NOMO-1 (cell line): ENCODE data around the gene ANKS1A.
"Not testable (repeated sequence)": the region's sequence is repeated elsewhere in the genome, so short reads cannot be mapped to it uniquely, and the experiment has no call there.

Experiments used
- DNase-seq, 2 experiments: peaks; one replicate each; lab custom pipeline; 2025; ENCODE audit not compliant: unreplicated experiment in 2 of 2; lab: John Stamatoyannopoulos, UW

Gene ANKS1A

DNA sequence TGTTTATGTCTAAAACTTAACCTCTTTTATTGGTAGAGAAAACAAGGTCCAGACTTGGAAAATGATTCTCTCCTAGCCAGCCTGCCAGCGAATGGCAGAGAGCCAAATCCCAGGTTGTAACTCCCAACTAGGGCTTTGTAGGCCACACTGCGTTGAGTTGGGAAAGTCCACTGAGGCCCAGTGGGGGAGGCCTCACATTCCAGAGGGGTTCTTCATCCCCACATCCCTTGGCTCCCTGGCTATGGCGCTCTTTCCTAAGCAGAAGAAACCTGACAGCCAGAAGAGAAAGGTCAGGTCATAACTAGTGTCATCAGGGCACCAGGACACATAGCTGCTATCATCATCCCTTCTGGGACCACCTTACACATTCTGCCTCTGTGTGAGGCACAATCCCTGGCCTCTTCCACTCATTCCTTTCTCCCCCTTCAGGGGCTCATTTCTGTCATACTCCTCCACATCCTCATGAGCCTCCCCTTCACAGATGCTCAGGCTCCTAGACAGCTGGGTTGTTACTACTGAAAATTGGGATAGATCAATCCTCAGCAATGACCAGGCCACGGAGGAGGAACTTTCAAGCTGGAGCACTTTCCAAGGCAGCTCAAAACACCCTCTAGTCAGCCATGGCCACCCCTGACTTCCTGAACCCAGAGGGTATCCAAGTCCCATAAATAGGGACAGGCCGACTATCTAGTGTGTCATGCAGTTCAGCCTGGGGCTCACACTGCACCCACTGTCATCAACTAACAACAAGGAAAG, 203.5 kb downstream of the ANKS1A start:
- DNase-seq: no peak

DNA sequence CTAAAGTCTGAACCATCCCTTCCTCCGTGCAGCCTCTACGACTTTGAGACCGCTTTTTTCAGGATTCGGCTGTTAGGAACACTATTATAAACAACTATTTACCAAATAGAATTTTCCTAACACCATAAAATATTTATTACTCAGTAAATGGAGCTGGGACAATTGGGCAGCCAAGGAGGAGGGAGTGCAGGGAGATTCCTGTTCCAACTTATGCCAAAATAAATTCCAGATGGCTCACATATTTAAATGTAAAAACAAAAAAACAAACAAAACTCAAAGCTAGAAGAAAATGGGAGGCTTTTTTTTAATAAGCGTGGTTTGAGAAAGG, 204.0 kb downstream of the ANKS1A start:
- no peak for DNase-seq

DNA sequence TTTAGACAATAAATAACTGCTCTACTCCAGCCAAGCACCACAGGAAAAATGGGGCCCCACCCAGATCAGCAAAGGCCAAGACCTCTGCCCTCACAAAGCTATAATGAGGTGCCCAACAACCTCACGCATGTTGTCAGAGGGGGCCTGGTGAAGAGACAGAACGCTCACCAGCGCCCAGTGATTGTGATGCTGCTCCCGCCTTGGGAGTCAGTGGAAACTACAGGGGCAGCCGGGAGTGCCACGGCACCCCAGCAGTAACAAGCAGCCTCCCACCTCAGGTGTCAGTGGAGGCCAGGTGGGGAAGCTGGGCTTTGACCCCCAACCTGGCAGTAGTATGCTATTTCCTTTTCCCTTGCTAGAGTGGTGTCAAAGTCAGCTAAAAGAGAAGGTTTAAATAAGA, 204.7 kb downstream of the ANKS1A start:
- DNase-seq: no peak

DNA sequence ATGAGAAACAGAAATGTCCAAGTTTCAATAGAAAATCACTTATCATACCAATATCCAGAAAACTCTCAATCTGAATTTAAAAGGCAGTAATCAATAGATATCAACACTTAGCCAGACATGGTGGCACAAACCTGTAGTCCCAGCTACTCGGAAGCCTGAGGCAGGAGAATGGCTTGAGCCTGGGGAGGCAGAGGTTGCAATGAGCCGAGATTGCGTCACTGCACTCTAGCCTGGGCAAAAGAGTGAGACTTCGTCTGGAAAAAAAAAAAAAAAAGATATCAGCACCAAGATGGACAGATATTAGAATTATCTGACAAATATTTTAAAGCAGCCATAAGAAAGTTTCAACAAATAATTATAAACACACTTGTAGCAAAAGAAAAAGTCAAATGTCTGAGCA, 205.1 kb downstream of the ANKS1A start:
- DNase-seq: no peak

DNA sequence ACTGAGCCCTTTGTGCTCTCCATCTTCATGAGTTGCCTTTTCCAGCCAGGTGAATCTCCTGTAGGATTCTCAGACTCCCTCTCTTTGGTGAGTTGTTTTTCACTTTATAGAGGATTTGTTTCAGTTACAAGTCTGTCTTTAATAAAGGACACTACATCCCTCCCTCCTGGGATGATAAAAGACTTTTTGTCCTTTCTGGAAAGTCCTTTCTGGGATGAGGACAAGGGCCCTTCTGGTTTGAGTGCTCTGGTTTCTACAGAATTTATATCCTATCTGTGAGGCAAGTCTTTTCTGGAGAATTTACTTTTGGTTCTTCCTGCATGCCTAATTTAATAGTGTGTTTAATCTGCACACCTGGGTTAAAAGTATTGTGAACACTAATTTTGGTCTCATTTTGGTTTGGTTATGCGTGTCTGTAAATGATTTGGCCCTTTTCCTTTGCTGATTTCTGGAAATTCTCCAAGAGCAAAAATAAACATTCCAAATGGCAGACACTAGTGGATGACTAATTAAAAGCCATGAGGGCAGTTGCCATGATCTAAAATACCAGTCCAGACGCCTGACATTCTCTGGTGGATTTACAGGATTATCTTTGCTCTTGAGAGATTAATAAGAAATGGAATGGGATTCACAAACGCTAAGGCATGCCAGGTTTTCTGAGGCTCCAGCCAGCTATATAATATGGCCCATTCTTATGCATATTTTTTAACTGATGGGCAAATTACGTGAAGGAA, 207.2 kb downstream of the ANKS1A start:
- no peak for DNase-seq

DNA sequence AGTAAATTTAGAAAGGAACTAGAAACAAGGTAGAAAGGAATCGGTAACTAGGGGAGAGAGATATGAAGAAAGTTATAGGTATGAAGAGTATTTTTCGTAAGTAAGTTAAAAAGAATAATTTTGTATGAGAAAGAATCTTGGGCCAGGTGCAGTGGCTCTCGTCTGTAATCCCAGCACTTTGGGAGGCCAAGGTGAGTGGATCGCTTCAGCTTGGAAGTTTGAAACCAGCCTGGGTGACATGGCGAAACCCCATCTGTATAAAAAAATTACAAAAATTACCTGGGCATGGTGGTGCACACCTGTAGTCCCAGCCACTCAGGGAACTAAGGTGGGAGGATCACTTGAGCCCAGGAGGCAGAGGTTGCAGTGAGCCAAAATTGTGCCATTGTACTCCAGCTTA, 210.1 kb downstream of the ANKS1A start:
- DNase-seq: no peak

DNA sequence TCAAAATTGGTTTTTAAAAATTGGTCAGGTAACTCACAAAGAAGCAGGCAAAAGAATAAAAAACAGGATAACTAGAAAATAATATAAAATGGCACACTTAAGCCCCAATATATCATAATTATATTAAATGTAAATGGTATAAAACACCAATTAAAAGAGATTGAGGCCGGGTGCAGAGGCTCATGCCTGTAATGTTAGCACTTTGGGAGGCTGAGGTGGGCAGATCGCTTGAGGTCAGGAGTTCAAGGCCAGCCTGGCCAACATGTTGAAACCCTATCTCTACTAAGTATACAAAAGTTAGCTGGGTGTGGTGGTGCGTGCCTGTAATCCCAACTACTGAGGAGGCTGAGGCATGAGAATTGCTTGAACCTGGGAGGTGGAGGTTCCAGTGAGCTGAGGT, 216.0 kb downstream of the ANKS1A start:
- no peak for DNase-seq

DNA sequence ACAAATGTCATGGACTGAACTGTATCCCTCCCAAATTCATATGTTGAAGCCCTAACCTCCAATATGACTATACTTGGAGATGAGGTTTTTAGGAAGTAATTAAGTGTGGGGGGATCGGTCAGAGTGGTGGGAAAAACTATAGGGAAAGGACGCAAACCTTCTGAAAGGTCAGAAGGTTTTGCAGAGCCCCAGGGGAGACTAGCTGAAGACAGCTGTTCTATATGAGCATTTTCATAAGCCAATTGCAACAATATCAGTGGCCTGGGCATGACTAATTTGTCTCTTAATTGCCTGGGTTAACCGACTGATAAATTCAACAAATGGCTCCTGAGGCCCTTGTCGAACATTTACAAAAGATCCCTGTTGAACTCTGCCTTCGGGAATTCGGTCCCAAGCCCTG, 217.0 kb downstream of the ANKS1A start:
- DNase-seq: not testable (repeated sequence)

DNA sequence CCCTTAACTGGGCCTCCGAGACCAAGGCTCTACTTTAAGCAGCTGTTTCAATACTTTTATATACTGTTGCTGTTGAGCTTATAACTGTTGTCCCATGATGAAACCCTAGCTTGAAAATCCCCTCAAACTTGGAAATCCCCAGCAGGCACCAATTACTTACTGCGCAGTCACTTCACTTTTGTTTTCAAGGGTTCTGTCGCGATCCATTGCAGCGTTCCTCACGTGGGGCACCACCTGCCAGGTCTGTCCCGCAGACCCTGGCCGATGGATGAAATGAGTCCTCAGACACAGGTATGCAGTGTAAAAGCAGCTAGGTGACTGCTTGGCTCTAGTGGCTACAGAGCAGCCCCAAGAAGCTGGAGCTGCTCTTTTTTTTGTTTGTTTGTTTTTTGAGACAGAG, 218.2 kb downstream of the ANKS1A start:
- not testable (repeated sequence) for DNase-seq

DNA sequence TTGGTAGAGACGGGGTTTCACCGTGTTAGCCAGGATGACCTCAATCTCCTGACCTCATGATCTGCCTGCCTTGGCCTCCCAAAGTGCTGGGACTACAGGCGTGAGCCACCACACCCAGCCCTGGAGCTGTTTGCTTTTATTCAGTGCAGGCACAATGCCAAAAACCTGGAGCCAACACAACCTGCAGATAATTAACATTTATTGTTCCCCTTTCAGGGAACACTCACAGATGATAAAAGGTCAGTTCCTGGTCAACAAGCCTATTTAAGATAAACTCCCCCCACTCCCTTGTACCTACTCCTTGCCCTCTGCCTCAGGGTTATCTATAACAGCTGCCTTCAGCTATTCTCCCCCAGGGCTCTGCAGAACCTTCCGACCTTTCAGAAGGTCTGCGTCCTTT, 218.7 kb downstream of the ANKS1A start:
- DNase-seq: not testable (repeated sequence)

DNA sequence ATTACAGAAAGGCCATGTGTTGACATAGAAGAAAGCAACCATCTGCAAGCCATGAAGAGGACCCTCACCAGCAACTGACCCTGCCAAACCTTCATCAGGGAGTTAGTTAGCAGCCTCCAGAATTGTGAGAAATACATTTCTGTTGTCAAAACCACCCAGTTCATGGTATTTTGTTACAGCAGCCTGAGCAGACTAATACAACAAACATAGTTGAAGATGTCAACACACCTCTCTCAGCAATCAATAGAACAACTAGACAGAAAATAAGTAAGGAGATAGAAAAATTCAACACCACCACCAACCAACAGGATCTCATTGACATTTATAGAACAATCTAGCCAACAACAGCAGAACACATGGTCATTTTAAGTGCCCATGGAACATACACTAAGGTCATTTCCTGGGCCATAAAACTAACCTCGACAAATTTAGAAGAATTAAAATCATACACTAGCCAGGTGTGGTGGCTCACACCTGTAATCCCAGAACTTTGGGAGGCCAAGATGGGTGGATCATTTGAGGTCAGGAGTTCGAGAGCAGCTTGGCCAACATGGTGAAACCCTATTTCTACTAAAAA, 219.3 kb downstream of the ANKS1A start:
- no peak for DNase-seq

DNA sequence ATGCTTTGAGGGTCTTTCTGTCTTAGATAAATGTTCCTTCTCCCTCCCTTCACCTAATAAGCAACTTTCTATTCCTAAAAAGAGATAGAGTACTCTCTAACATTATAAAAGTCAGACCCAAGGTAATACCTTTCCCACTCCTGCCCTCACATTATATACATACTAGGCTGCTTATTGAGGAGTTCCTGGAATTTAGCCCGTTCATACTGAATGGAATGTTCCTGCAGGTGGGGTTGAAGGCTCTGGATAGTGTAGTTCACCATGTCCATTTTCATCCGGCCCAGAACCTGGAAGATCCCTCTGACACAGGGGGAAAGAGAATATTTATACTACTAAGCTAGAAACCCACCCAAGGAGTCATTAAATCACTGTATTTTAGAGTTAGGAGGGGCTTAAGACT, 231.7 kb downstream of the ANKS1A start:
- no peak for DNase-seq

DNA sequence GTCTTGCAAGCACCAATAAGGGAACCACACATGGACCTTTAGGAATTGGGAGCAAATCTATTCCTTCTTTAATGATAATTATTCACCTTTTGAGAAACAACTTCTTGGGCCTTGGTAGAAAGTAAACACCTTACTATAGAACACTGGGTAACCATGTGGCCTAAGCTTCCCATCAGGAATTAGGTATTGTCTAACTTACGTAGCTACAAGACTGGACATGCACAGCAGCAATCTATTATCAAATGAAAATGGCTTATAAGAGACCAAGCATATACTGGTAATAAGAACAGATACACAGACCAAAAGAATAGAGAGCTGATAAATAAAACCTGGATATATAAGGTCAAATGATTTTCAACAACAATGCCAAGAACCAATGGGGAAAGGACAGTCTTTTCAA, 235.3 kb downstream of the ANKS1A start:
- no peak for DNase-seq

DNA sequence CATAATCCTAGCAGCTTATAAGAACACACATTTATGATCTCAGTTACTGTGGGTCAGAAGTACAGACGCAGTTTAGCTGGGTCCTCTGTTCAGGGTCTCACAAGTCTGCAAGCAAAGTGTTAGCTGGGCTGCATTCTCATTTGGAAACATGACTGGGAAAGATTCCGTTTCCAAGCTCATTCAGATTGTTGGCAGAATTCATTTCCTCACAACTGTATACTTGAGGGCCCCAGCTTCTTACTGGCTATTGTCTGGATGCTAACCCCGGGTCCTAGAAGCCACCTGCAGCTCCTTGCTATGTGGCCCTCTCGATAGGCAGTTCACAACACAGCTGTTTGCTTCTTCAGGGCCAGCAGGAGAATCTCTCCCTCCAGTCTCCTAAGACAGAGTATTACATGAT, 239.0 kb downstream of the ANKS1A start:
- no peak for DNase-seq

DNA sequence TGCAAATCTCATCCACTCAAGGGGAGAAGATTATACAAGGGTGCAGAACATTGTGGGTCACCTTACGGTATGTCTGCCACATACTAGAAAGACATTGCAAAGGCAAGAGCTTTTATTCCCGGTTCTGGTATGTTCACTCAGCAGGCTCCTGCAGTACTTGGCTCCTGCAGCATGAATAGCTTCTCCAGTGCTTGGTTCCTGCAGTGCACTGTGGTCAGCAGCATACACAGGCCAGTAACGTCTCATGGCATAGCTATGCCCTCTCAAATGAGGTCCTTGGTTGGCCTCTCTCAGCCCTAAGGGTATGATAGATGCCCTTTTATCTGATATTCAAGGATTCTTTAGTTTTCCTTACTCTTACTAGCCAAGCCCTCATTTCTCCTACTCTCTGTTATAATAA, 239.4 kb downstream of the ANKS1A start:
- no peak for DNase-seq

DNA sequence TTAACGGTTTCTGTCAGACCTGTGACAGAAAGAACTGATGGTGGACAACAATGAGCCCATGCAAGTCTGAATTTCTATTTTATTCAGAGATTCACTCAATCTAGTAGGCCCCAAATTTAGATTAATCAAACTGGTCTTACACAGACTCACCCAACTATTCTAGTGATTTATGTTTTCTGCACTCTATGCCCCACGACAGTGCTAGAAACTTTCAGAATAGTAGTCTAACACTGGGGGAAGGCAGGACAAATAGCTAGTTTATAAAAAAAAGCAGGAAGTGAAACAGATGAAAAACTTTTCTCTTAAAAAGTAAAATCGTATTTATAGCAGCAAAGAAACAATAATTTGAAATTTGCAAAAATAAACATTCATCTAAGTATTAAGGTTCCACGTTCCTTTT, 247.1 kb downstream of the ANKS1A start:
- peak in 1 of 2 experiments; percentile 9 for DNase-seq

DNA sequence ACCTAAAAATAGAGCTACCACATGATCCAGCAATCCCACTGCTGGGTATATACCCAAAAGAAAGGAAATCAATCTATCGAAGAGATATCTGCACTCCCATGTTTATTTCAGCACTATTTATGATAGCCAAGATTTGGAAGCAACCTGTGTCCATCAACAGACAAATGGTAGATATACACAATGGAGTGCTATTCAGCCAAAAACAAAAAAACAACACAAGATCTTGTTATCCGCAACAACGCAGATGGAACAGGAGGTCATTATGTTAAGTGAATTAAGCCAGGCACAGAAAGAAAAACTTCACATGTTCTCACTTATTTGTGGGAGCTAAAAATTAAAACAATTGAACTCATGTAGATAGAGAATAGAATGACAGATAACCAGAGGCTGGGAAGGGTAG, 249.1 kb downstream of the ANKS1A start:
- DNase-seq: not testable (repeated sequence)

DNA sequence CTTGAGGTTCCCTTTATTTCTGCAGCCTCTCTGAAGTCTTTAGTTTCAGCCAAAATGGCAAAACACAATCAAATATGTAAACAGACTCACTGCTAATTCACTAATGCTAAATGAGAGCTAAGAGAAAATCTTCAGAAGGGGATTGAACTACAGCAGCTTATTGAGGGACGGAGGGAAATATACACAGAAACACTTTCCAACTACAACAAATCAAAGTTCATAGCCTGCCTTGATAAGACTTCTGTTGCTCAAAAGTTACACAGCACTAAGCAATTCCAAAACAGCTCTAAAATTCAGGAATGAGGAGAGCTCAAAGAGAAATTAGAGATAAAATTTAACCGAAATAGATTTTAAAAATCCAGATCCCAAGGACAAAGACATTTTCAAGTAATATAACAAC, 250.4 kb downstream of the ANKS1A start:
- no peak for DNase-seq

DNA sequence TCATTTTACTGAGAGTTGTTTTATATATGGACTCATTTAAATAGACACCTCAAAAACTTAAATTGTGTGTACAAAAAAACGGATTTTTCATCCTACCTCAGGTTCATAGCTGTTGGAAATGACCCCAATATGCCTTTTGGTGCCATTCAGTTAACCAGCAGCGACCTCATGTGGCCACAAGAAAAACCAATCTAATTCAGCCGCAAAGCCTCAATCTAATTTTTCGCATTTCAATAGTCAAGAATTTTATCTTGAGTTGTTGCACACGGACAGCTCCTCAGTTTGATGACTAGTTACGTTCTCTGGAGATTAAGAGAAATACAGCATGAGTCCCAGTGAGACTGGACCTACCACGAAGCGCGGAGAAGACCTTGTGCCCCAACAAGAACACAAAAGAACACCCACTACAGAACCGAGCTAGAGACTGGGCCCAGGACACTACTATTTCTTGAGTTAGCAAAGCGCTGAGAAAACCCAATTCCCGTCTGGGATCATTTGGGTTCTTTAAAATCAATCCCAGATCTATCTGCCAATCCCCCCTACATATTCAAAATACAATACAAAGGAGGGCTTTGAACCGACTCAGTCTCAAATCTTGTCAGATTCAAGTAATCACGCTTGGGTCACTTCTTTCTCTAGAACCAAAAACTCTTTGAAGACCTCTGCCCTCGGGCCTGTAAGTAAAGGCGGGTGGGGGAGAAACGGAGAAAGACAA, 251.0 kb downstream of the ANKS1A start:
- DNase-seq: peak; percentile 67 to 68

DNA sequence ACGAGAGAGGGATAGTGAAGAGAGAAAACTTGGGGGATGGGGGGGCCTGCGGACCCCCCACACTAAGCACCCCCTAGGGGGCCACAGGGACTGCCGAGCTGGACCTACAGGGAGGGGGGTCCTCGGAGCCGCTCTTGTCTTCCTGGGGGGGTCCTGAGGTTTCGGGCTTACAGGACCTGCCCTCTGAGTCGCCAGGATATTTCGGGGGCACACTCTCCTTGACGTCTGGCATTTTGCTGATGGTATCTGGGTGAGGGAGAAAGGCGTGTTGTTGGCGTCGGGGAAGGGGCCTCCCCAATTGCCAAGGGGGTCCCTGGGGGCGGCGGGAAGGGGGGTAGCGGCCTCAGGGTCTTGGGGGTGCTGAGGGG, 251.6 kb downstream of the ANKS1A start:
- DNase-seq: no peak
